Prostate gland (tissue), 2 donors: Measurements from ENCODE around the gene CRIP2. TPM values are rescaled to one million over a fixed set of nuclear protein-coding genes. Genes with fewer than 3 reads are reported as not detected.

Source experiments
- DNase-seq: peaks from one replicate; pipeline ENCODE4 v3.0.0-alpha.2; 2019; ENCODE audit warnings: low spot score
- H3K27ac ChIP-seq, 2 donors: fragments of 200-600 bp; sonication (generic); 2 replicates each; pipeline ENCODE4 v1.5.1; 2017 to 2019
- H3K27me3 ChIP-seq: fragments of 200-600 bp; sonication (generic); replicated peaks from 2 replicates; pipeline ENCODE4 v1.5.1; 2019; ENCODE audit not compliant: insufficient read depth
- H3K36me3 ChIP-seq, 2 donors: fragments of 200-600 bp; sonication (generic); 1 replicate in 1 of 2; 2 replicates in 1 of 2; pipeline versions ENCODE4 v1.5.1 to v1.8.1; 2017 to 2019
- H3K4me1 ChIP-seq: fragments of 200-600 bp; sonication (generic); replicated peaks from 2 replicates; pipeline ENCODE4 v1.5.1; 2019
- H3K4me3 ChIP-seq, 2 donors: fragments of 200-600 bp; sonication (generic); 2 replicates each; pipeline ENCODE4 v1.5.1; 2017 to 2019
- H3K9me3 ChIP-seq: fragments of 200-600 bp; sonication (generic); 2 replicates; pipeline ENCODE4 v1.5.1; 2017
- POLR2A ChIP-seq: fragments of 450-650 bp; IDR thresholded peaks from one replicate; pipeline ENCODE4 v1.6.1; 2016; ENCODE audit warnings: antibody characterized with exemption, mild to moderate bottlenecking
- POLR2AphosphoS5 ChIP-seq: sonication (generic); formaldehyde crosslinking; IDR thresholded peaks from one replicate; pipeline ENCODE4 v1.6.1; 2017; ENCODE audit warnings: antibody characterized with exemption
- WGBS: methylation state at CpG from one replicate; pipeline ENCODE4 v1.1.5; 2018; 5-methylcytosine and 5-hydroxymethylcytosine counted together
- intact Hi-C: fragments of 100-400 bp; cut with DNase I; formaldehyde crosslinking; loops from one replicate; pipeline ENCODE4 v1.14.2; 2022
- total RNA-seq, 2 donors: library from RNA; depleted of rRNA; stranded (reverse); fragments of >200 nt; gene quantifications; one replicate each; pipeline ENCODE4 v1.1.0, GENCODE V29; 2016
- TF ChIP-seq, protein P1 (sequence below), 4 experiments: fragments of 200-600 bp in 2 of 4; fragments of 450-650 bp in 2 of 4; sonication (generic) in 2 of 4; IDR thresholded peaks; 1 replicate in 3 of 4; 2 replicates in 1 of 4; pipeline ENCODE4 v1.5.1; 2016 to 2019; ENCODE audit warnings: antibody characterized with exemption in 4 of 4, mild to moderate bottlenecking in 2 of 4, moderate library complexity in 2 of 4

CRIP2 gene, protein sequence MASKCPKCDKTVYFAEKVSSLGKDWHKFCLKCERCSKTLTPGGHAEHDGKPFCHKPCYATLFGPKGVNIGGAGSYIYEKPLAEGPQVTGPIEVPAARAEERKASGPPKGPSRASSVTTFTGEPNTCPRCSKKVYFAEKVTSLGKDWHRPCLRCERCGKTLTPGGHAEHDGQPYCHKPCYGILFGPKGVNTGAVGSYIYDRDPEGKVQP
- total RNA-seq: 100 to 1,000 TPM in 1 of 2 donors, 10 to 100 TPM in 1; 86.7 to 134 TPM

DNA sequence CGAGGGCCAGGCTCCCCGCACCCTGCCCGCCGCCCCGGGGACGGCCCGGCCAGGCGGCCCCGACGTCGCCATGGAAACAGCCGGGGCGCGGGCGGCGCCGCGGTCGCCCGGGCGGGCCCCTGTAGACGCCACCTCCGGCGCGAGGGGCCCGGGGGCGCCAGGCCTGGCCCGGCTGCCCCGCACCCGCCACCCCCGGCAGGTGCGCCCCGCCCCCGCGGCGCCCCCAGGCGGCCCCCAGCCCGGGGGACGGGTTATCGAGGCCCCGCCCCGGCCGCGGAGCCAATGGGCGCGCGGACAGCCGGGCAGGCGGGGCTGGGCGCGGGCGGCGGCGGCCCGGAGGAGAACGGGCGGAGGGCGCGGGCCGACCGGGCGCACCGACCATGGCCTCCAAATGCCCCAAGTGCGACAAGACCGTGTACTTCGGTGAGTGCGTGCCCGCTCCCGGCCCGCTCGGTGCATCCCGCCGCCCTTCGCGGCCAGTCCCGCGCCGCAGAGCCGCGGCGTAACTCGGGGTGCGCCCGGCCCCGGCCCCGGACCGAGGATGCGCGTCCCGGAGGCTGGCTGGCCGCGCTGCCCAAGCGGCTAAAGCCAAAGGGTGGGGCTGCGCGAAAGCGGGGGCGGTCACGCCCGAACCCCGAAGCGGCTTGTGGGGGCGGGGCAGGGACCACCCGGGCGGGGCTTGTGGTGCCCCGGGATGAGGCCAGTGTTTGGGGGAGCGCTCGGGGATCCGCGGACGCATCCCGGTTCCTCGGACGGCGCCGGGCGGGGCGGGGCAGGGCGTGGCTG lies at the start of gene CRIP2:
CRIP2 (plus strand) TSS at position 339 of the 786 bp plus-strand sequence; CDS start at position 381, 42 bp downstream.
- Histone ChIP-seq H3K27ac (peak within 1 kb of the TSS; percentile 81 to 85), H3K27me3 (no peaks in the 10 kb centered on the region), H3K9me3 (no peaks in the 10 kb centered on the region), H3K4me3 (peak within 1 kb of the TSS; percentile 50 to 73), H3K4me1 (peaks cover 37% of the 10 kb centered on the region), H3K36me3 (no peaks in the 10 kb centered on the region)
- 0% methylated on average over 12 of the region's 118 CpGs for WGBS
- peak; percentile 79 for TF ChIP-seq POLR2A
- no peak for TF ChIP-seq POLR2AphosphoS5
- DNase-seq: no peak
- intact Hi-C loops: no loop called here

DNA sequence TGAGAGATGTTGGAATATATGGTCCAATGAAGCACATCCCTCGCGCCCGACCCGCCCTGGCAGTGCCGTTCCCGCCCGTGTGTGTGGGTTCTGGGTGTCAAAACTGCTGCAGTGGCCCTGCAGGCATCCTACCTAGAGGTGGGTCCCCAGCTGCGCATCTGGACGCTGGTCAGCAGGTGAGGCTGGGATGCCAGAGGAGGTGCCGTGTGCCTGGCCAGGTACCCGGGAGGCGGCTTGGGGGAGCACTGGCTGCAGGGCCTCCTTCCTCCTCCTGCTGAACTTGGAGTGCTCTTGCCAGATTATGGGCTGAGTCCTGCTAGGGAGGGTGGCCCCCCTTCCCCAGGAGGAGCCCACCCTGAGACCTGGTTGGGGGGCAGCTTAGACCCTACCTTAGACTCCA lies 49.8 kb upstream of the CRIP2 start:
- DNase-seq: no peak
- H3K27ac ChIP-seq: no peak overlapping the region
- WGBS: 94% methylated on average over 12 of the region's 12 CpGs
- H3K27me3 ChIP-seq: no peaks in the 10 kb centered on the region
- H3K4me1 ChIP-seq: peaks cover 9% of the 10 kb centered on the region
- no peaks in the 10 kb centered on the region for H3K36me3 ChIP-seq
- H3K9me3 ChIP-seq: no peaks in the 10 kb centered on the region
- no peak overlapping the region for H3K4me3 ChIP-seq
- intact Hi-C loops: no loop called here
- TF ChIP-seq POLR2AphosphoS5: no peak
- no peak for TF ChIP-seq POLR2A
- TF ChIP-seq, protein P1, sequence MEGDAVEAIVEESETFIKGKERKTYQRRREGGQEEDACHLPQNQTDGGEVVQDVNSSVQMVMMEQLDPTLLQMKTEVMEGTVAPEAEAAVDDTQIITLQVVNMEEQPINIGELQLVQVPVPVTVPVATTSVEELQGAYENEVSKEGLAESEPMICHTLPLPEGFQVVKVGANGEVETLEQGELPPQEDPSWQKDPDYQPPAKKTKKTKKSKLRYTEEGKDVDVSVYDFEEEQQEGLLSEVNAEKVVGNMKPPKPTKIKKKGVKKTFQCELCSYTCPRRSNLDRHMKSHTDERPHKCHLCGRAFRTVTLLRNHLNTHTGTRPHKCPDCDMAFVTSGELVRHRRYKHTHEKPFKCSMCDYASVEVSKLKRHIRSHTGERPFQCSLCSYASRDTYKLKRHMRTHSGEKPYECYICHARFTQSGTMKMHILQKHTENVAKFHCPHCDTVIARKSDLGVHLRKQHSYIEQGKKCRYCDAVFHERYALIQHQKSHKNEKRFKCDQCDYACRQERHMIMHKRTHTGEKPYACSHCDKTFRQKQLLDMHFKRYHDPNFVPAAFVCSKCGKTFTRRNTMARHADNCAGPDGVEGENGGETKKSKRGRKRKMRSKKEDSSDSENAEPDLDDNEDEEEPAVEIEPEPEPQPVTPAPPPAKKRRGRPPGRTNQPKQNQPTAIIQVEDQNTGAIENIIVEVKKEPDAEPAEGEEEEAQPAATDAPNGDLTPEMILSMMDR (IDR thresholded peaks at IDR 0.05): no peak

DNA sequence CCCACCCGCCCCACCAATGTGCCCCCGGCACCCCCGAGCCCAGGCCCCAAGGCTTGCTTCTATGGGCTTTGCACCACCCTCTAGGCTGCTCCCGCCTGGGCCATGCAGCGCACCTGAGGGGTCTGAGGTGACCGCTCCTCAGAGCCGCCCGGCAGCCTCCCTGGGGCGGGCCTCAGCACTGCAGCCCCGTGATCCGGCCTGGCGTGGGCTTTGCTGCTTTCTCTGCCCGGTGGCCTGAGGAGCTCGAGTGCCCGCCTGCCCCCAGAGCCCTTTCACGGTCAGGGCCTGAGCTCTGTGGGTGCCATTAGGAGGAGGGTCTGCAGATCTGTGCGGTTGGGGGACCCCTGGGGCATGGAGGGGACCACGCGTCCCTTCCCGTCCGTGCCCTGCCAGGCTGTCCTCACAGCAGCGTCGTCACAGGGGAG lies 48.8 kb upstream of the CRIP2 start:
- TF ChIP-seq POLR2A (no peak), POLR2AphosphoS5 (no peak)
- TF ChIP-seq, protein P1 (IDR thresholded peaks at IDR 0.05): no peak
- Histone ChIP-seq H3K4me3 (no peak overlapping the region), H3K27me3 (no peaks in the 10 kb centered on the region), H3K9me3 (no peaks in the 10 kb centered on the region), H3K36me3 (no peaks in the 10 kb centered on the region), H3K4me1 (peaks cover 9% of the 10 kb centered on the region), H3K27ac (no peak overlapping the region)
- 94% methylated on average over 20 of the region's 23 CpGs for WGBS
- intact Hi-C loops: no loop called here
- DNase-seq: no peak

DNA sequence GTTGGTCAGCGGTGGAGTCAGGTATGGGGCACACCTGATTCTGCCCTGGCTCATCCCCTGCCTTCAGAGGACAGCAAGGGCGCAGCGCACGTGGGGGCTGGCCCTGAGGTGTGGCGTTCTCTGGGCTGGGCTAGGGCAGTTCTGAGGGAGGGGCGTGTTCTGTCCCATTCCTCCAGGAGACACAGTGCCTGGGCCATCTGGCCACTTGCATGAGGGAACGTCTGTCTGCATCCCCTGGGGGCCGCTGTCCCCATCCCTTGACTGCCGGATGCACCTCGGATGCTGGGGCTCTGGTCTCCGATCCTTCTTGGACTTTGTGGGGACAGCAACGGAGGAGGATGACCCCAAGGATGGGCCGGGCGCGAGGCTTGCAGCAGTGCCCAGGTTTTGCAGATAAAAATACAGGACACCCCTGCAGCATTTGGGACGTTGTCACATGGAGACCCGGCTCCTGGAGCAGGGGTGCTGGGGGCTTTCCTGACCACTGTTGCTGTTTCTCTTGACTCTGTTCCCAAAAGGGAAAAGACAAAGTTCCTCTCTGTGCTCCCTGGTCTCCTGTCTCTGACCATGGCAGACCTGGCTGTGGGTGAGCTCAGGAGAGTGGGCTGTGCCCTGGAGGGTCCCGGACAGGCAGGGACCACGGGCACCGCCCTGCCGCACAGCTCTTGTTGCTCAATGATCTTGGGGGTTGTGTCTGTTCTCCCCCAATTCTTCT lies 48.0 kb upstream of the CRIP2 start:
- Histone ChIP-seq H3K27ac (no peak overlapping the region), H3K4me3 (no peak overlapping the region), H3K36me3 (no peaks in the 10 kb centered on the region), H3K9me3 (no peaks in the 10 kb centered on the region), H3K27me3 (no peaks in the 10 kb centered on the region), H3K4me1 (peaks cover 2% of the 10 kb centered on the region)
- 97% methylated on average over 19 of the region's 21 CpGs for WGBS
- intact Hi-C loops: no loop called here
- TF ChIP-seq POLR2AphosphoS5 (no peak), POLR2A (no peak)
- TF ChIP-seq, protein P1 (IDR thresholded peaks at IDR 0.05): no peak
- no peak for DNase-seq

DNA sequence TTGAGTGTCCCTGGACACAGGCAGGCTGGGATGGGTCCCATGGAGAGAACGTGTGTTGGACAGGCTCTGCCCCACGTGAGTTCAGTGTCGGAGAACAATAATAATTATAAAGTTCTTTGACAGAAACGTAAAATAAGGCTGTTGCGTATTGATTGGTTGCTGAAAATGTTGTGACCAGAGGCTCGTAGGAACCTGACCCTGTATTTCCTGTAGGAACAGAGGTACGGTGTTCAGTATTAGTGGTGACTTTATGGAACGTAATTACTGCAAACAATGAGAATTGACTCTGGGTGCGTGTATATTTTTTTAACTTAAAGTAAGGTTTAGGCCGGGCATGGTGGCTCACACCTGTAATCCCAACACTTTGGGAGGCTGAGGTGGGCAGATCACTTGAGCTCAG lies 47.2 kb upstream of the CRIP2 start:
- H3K27ac ChIP-seq: no peak overlapping the region
- H3K27me3 ChIP-seq: no peaks in the 10 kb centered on the region
- H3K36me3 ChIP-seq: no peaks in the 10 kb centered on the region
- H3K4me3 ChIP-seq: no peak overlapping the region
- no peak for TF ChIP-seq POLR2AphosphoS5
- DNase-seq: no peak
- no peaks in the 10 kb centered on the region for H3K9me3 ChIP-seq
- no peaks in the 10 kb centered on the region for H3K4me1 ChIP-seq
- intact Hi-C loops: no loop called here
- WGBS: 98% methylated on average over 10 of the region's 10 CpGs
